Endodermal cell (in vitro differentiated cells): ENCODE measurements around the gene BTBD16. TPM values are rescaled to one million over a fixed set of nuclear protein-coding genes. Genes with fewer than 3 reads are reported as not detected.

Experiments used
- DNase-seq: peaks from one replicate; pipeline ENCODE4 v3.0.0-alpha.2; 2017
- H3K27ac ChIP-seq: 2 replicates; pipeline ENCODE4 v1.5.1; 2013; ENCODE audit warnings: mild to moderate bottlenecking, low read depth, low read length, moderate library complexity
- H3K27me3 ChIP-seq: 2 replicates; pipeline ENCODE4 v1.6.1; 2013; ENCODE audit warnings: mild to moderate bottlenecking, low read length, moderate library complexity; ENCODE audit not compliant: insufficient read depth, control insufficient read depth, poor library complexity, severe bottlenecking
- H3K36me3 ChIP-seq: 2 replicates; pipeline ENCODE4 v1.7.0; 2013; ENCODE audit warnings: mild to moderate bottlenecking, low read length, moderate library complexity; ENCODE audit not compliant: control insufficient read depth, insufficient read depth
- H3K4me1 ChIP-seq: one replicate; pipeline ENCODE4 v1.7.0; 2013; ENCODE audit warnings: low read length; ENCODE audit not compliant: control insufficient read depth, insufficient read depth
- H3K4me3 ChIP-seq: 2 replicates; pipeline ENCODE4 v1.5.1; 2013; ENCODE audit warnings: mild to moderate bottlenecking, low read length, moderate library complexity
- H3K9ac ChIP-seq: 2 replicates; pipeline ENCODE4 v1.6.1; 2013; ENCODE audit warnings: mild to moderate bottlenecking, low read length, moderate library complexity; ENCODE audit not compliant: poor library complexity, severe bottlenecking; ENCODE audit errors: extremely low read depth
- H3K9me3 ChIP-seq: 2 replicates; pipeline ENCODE4 v1.6.1; 2013; ENCODE audit warnings: mild to moderate bottlenecking, low read length, moderate library complexity; ENCODE audit not compliant: control insufficient read depth
- H3K27ac Mint-ChIP-seq: 2 replicates; pipeline ENCODE4 v1.8.0; 2020; ENCODE audit warnings: mixed read lengths
- H3K27me3 Mint-ChIP-seq: 2 replicates; pipeline ENCODE4 v1.8.0; 2021; ENCODE audit warnings: mild to moderate bottlenecking, mixed read lengths; ENCODE audit not compliant: insufficient read depth
- H3K36me3 Mint-ChIP-seq: 2 replicates; pipeline ENCODE4 v1.8.0; 2020; ENCODE audit warnings: low read depth, mixed read lengths
- H3K4me1 Mint-ChIP-seq: 2 replicates; pipeline ENCODE4 v1.8.0; 2020; ENCODE audit warnings: mixed read lengths
- H3K4me3 Mint-ChIP-seq: 2 replicates; pipeline ENCODE4 v1.8.0; 2020; ENCODE audit warnings: mild to moderate bottlenecking, moderate library complexity, mixed read lengths
- H3K9me3 Mint-ChIP-seq: 2 replicates; pipeline ENCODE4 v1.8.0; 2020; ENCODE audit warnings: mild to moderate bottlenecking, mixed read lengths
- WGBS, 2 experiments: methylation state at CpG; one replicate each; pipeline versions ENCODE4 v1.1.5 to v1.1.7; 2013; ENCODE audit warnings: missing lambda C conversion rate in 2 of 2, mixed read lengths in 1 of 2; ENCODE audit not compliant: insufficient coverage in 1 of 2, insufficient read length in 1 of 2; 5-methylcytosine and 5-hydroxymethylcytosine counted together
- total RNA-seq, 2 donors: library from RNA; stranded (reverse); fragmentation: NEBNext Ultra II Directional in 1 of 2; extraction: Animal tissue kit (Norgen Biotek cat#: 25700) in 1 of 2; gene quantifications; 2 replicates in 1 of 2; 3 replicates in 1 of 2; pipeline ENCODE4 v1.2.1, GENCODE V29; 2021
- TF ChIP-seq, protein P1 (sequence below): fragments of 200-600 bp; sonication (generic); conservative IDR thresholded peaks from 2 replicates; pipeline ENCODE4 v1.5.0; 2021; ENCODE audit warnings: antibody characterized with exemption, mild to moderate bottlenecking

Gene BTBD16
- total RNA-seq, 2 donors from 2014 or later = not detected

DNA sequence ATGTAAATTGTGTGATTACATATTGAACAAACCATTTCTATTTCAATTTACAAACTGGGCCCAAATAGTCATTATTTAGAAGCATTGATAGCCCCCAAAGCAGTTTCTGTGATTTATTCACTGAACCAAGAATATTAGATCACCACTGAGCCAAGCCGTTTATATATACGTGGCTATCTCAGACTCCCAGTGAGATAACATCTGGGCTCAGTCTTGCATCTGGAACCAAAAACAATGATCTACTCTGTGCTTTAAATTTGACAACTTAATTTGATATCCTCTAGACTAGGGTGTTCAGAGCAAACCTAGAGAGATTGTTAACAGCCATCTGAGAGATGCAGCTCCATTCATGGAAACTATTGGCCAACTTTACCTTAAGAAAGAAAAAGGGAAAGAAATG, 41.4 kb upstream of the BTBD16 start:
- Mint-ChIP-seq H3K36me3 (peaks cover 56% of the 10 kb centered on the region), H3K27ac (no peak overlapping the region)
- 88 to 91% methylated on average over 2 of the region's 2 CpGs for WGBS, 2 experiments

DNA sequence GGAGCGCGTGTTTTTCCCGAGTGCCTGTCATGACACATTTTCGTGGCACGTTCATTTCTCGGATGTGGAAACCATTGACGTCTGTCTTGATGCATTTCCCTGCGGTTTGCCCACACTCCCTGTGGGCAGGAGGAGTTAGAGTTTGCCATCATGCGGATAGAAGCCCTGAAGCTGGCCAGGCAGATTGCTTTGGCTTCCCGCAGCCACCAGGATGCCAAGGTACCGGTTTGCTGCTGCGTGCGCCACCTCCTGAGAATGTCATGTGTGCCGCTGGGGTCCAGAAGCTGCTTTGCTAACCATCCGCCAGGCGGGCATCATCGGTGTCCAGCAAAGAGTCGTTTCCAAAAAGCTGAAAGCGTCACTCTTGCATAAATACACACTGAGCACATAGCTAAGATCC, 40.9 kb upstream of the BTBD16 start:
- Histone ChIP-seq H3K27ac (no peak overlapping the region), H3K9me3 (no peaks in the 10 kb centered on the region), H3K27me3 (no peaks in the 10 kb centered on the region), H3K4me1 (no peaks in the 10 kb centered on the region), H3K36me3 (peaks cover 43% of the 10 kb centered on the region), H3K4me3 (no peak overlapping the region), H3K9ac (no peak overlapping the region)
- Mint-ChIP-seq H3K36me3 (peaks cover 52% of the 10 kb centered on the region), H3K9me3 (no peaks in the 10 kb centered on the region), H3K27ac (no peak overlapping the region), H3K27me3 (no peaks in the 10 kb centered on the region), H3K4me3 (no peak overlapping the region), H3K4me1 (no peaks in the 10 kb centered on the region)
- TF ChIP-seq, protein P1, sequence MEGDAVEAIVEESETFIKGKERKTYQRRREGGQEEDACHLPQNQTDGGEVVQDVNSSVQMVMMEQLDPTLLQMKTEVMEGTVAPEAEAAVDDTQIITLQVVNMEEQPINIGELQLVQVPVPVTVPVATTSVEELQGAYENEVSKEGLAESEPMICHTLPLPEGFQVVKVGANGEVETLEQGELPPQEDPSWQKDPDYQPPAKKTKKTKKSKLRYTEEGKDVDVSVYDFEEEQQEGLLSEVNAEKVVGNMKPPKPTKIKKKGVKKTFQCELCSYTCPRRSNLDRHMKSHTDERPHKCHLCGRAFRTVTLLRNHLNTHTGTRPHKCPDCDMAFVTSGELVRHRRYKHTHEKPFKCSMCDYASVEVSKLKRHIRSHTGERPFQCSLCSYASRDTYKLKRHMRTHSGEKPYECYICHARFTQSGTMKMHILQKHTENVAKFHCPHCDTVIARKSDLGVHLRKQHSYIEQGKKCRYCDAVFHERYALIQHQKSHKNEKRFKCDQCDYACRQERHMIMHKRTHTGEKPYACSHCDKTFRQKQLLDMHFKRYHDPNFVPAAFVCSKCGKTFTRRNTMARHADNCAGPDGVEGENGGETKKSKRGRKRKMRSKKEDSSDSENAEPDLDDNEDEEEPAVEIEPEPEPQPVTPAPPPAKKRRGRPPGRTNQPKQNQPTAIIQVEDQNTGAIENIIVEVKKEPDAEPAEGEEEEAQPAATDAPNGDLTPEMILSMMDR = no peak
- WGBS, 2 experiments = 93 to 98% methylated on average over 15 to 19 of the region's 19 CpGs
- DNase-seq = no peak

More for the DNA sequence above, 41.4 kb upstream of the BTBD16 start:
- Mint-ChIP-seq H3K27me3 (no peaks in the 10 kb centered on the region), H3K9me3 (no peaks in the 10 kb centered on the region), H3K4me1 (no peaks in the 10 kb centered on the region), H3K4me3 (no peak overlapping the region)
- no peaks in the 10 kb centered on the region for H3K27me3 ChIP-seq
- no peaks in the 10 kb centered on the region for H3K4me1 ChIP-seq
- TF ChIP-seq, protein P1 = no peak
- peaks cover 47% of the 10 kb centered on the region for H3K36me3 ChIP-seq
- no peak overlapping the region for H3K4me3 ChIP-seq
- no peaks in the 10 kb centered on the region for H3K9me3 ChIP-seq
- H3K9ac ChIP-seq = no peak overlapping the region
- DNase-seq = no peak
- no peak overlapping the region for H3K27ac ChIP-seq

DNA sequence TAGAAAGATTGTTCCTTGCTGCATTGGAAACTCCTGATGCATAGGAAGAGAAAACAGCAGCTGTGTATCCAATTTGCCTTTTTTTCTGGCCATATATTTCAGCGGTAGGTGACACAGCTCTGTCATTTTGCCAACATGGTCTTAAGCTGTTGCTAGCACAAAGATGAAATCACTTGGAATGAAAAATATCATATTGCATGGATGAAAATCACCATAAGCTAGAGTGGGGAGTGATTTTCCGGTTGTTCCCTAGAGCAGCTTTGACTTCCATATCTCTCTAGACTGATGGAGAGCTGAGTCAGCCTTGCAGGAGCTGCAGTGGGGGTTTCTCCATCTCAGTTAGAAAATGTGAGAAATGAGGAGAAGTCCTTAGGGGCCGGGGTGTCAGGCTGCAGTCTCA, 38.3 kb upstream of the BTBD16 start:
- Histone ChIP-seq H3K27me3 (no peaks in the 10 kb centered on the region), H3K9me3 (no peaks in the 10 kb centered on the region), H3K27ac (no peak overlapping the region), H3K36me3 (peaks cover 26% of the 10 kb centered on the region), H3K9ac (no peak overlapping the region), H3K4me3 (no peak overlapping the region), H3K4me1 (no peaks in the 10 kb centered on the region)
- TF ChIP-seq, protein P1 = no peak
- Mint-ChIP-seq H3K4me1 (no peaks in the 10 kb centered on the region), H3K9me3 (no peaks in the 10 kb centered on the region), H3K27me3 (no peaks in the 10 kb centered on the region), H3K27ac (no peak overlapping the region), H3K4me3 (no peak overlapping the region), H3K36me3 (peaks cover 48% of the 10 kb centered on the region)
- 92 to 100% methylated on average over 1 to 3 of the region's 3 CpGs for WGBS, 2 experiments
- DNase-seq = no peak
